ENCODE results near the gene RNF10.
"Not testable (repeated sequence)": the region's sequence is repeated elsewhere in the genome, so short reads cannot be mapped to it uniquely, and the experiment has no call there.

RNF10 gene

DNA sequence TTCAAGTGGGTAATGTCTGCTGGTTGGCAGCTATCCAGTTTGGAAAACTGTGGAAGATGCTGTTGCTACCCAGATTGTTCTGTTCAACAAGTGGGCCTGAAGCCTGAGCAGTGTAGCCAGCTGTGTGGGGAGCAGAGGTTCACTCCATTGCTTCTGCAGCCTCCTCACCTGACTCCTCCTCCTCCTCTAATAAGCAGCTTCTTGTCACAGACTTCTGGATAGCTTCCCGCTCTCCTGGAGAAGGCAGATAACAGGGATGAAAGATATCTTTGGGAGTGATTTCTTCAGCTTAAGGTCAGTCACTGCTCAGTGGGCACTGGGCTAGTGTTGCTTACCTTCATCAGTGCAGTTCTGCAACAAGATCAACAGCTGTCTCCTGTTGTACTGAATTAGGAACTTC lies 45.0 kb downstream of the RNF10 start:
- no peak for DNase-seq (ENCODE audit: low read depth in 2 of 2)

DNA sequence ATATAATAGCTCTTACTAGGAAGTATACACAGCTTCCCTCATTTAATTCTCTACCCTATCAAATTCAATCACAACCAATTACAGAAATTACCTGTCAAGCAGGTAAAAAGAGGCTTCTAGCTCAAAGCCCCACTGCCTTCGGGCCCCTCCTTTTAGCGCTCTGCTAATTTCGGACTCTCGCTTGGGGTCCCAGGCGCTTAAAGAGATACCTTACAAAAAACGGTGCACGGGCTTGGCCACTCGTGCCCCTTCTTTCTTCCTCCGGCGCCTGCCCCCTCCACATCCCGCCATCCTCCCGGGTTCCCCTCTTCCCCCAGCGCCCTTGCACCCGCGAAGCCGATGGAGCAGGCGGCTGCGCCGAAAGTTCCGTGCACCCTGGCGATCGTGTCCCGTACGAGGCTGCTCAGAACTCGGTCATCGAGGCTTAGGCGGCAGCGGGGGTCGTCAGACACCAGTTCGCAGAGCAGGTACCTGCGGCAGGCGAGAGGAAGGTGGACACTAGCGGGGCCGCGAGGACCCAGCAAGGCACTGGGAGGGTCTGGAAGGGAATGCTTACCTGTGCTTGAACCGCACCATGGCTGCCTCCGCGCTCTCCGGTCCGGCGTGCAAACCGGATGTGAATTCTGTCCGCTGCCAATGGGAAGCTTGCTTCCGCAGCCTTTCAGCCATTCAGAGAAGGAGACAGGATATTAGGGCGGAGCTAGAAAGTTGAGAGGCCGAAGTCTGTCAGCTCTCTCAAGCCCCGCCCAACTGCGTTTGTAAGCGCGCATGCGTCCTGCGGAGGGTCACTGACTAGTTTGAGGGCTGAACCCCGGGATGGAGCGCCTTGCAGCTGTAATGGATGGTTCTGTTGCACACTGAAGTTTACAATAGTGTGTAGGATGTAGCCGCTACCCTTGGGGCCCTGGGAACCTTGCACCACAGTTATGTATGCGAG lies 46.9 kb downstream of the RNF10 start, which contains the start of gene POP5:
TSS of gene POP5 (minus strand) at position 616 of the 937 bp plus-strand sequence. CDS start at position 576, 40 bp downstream.
- DNase-seq (ENCODE audit: low read depth in 2 of 2), result peak; percentile 84 to 88

DNA sequence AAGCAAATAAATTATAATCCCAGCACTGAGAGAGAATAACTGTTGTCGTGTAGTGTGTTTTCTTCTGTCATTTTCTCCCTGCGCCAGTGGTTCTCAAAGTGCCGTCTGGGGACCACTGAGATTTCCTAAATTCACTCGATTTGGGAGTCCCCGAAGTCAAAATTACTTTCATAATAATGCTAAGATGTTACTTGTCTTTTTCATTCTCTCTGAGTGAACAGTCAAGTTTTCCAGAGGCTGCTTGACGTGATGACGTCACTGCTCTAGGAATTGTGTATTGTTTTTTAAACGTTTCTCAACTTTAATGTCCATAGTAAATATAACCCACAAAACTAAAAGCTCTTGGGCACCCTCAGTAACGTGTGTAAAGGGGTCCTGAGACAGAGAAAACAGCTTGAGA lies 47.8 kb downstream of the RNF10 start:
- DNase-seq (ENCODE audit: low read depth in 2 of 2), result no peak

GRCh38 chr12:120583478-120584030 lies 49.4 kb downstream of the RNF10 start:
- DNase-seq (ENCODE audit: low read depth in 2 of 2), result peak; percentile 44 to 67

GRCh38 chr12:120584343-120585149 lies 50.4 kb downstream of the RNF10 start:
- DNase-seq (ENCODE audit: low read depth in 2 of 2), result peak; percentile 12 to 17

GRCh38 chr12:120586206-120586605 lies 52.0 kb downstream of the RNF10 start:
- no peak for DNase-seq (ENCODE audit: low read depth in 2 of 2)

DNA sequence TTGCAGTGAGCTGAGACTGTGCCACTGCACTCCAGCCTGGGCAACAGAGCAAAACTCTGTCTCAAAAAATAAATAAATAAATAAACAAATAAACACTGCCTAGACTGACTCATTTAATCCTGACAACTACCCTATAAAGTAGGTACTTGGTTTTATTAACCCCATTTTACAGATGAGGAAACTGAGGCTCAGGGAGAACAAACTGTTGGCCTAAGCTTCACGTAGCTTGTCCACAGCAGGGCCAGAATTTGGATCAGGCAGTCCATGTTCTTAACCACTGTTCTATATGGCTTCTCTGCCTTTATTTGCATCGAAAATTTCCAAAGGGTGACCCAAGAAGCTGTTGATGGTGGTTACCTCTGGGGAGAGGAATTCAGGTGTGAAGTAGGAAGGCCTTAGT lies 52.7 kb downstream of the RNF10 start:
- DNase-seq (ENCODE audit: low read depth in 2 of 2), result no peak

DNA sequence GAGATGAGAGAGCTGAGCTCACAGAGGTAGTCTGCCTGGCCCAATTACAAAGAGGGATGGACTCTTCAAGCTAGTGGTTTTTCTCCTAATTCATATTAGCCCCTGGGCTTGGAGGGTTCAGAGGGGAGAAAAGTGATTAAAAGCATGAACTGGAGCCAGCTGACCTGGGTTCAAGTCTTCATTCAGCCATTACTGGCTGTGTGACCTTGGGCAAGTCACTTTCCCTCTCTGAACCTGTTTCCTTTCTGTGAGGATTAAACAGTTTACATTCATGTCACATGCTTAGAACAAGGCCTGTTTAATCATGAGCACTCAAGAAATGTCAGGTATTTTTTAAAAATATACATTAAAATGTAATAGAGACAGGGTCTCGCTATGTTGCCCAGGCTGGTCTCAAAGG lies 54.2 kb downstream of the RNF10 start:
- no peak for DNase-seq (ENCODE audit: low read depth in 2 of 2)

- no peak for DNase-seq (ENCODE audit: low read depth in 2 of 2)
Observed at GRCh38 chr12:120588948-120589930, 55.1 kb downstream of the RNF10 start.

DNA sequence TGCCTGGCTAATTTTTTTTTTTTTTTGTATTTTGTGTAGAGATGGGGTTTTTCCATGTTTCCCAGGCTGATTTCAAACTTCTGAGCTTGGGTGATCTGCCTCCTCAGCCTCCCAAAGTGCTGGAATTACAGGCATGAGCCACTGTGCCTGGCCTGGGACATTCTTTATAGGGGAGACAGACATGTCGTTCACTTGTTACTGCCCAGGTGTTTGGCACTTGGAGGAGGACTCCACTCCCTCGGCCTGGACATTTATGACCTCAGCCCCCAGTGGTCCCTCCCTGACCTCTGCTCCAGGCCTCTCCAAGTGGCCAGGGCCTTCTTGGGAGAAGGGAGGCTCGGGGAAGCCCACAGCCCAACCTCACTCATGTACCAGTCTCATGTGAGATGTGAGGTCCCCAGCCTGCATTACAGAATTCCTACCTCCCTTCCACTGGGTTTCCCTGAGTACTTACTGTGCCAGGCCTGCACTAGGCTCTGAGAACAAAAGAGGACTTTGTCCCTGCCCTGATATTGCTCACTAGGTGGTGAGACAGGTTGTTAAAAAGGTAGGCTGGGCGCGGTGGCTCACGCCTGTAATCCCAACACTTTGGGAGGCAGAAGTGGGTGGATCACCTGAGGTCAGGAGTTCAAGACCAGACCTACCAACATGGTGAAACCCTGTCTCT lies 56.7 kb downstream of the RNF10 start:
- no peak for DNase-seq (ENCODE audit: low read depth in 2 of 2)

DNA sequence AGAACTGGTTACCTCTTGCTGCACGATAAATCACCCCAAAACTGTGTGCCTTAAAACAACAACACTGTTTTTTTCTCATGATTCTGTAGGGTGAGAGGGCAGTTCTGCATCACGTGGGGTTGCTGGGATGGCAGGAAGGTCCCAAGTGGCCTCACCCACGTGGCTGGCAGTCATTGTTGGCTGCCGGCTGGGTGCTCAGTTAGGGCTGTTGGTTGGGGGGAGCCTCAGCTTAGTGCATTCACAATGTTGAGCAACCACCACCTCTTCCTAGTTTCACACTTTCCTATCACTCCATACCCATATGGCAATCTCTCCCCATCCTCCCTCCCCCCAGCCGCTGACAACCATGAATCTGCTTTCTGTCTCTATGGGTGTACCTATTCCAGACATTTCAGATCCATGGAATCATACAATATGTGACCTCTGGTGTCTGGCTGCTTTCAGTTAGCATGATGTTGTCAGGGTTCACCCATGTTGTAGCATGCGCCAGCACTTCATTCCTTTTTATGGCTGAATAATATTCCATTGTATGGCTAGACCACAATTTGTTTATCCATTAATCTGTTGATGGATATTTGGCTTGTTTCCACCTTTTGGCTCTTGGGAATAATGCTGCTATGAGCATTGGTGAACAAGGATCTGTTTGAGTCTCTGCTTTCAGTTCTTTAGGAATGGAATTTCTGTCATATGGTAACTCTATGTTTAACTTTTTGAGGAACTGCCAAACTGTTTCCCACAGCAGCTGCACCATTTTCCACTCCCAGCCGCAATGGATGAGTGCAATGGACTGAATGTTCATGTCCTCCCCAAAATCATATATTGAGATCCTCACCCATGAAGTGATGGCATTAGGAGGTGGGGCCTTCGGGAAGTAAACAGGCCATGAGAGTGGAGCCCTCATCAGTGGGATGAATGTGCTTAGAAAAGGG lies 58.2 kb downstream of the RNF10 start:
- no peak for DNase-seq (ENCODE audit: low read depth in 2 of 2)

DNA sequence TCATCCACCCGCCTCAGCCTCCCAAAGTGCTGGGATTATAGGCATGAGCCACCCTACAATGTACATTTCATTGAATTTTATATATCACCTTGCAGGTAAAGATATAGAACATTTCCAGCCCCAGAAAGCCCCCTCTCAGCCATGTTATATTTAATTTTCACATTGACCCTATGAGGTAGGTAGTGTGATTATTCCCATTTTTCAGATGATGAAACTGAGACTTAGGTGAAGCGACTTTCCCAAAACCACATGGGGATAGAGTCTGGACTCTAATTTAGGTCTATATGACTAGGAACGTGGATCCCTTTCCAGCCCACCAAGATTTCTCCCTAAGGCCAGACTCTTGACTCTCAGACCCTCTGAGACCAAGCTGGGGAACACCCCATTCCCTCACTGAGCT lies 62.7 kb downstream of the RNF10 start:
- DNase-seq (ENCODE audit: low read depth in 2 of 2), result no peak

- DNase-seq (ENCODE audit: low read depth in 2 of 2), result no peak
Observed at GRCh38 chr12:120597861-120598260, 63.7 kb downstream of the RNF10 start.

DNA sequence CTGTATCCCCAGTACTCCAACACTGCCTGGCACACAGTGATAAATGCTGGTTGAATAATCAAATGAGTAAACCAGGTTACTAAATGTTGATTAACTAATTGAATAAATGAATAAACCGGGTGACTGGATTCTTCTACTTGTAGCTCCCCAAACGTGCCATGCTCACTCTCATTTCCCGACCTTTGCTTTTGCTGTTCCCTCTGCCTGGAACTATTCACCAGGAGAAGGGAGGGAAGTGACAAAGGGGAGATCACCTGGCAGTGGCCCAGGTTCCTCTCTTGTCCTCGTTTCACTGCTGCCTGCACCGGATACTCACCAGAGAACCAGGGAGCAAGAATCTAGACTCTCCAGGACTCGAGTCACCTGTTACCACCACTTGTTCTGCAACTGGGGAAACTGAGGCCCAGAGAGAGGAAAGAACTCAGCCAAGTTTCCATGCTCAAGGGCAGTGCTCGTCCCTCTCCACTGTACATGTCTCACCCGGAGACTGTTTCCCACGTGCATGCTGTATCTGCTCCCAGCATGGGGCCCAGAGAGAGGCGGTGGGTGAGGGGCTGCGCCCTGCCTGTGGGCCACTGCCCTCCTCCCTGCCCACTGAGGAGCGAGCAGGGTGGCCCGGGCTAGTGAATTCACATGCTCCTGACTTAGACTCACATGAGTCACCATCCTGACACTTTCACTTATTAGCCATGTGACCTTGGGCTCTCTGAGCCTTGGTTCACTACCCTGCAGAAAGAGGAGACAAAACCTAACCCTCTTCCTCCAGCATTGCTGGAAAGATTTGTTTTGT lies 64.7 kb downstream of the RNF10 start:
- no peak for DNase-seq (ENCODE audit: low read depth in 2 of 2)

DNA sequence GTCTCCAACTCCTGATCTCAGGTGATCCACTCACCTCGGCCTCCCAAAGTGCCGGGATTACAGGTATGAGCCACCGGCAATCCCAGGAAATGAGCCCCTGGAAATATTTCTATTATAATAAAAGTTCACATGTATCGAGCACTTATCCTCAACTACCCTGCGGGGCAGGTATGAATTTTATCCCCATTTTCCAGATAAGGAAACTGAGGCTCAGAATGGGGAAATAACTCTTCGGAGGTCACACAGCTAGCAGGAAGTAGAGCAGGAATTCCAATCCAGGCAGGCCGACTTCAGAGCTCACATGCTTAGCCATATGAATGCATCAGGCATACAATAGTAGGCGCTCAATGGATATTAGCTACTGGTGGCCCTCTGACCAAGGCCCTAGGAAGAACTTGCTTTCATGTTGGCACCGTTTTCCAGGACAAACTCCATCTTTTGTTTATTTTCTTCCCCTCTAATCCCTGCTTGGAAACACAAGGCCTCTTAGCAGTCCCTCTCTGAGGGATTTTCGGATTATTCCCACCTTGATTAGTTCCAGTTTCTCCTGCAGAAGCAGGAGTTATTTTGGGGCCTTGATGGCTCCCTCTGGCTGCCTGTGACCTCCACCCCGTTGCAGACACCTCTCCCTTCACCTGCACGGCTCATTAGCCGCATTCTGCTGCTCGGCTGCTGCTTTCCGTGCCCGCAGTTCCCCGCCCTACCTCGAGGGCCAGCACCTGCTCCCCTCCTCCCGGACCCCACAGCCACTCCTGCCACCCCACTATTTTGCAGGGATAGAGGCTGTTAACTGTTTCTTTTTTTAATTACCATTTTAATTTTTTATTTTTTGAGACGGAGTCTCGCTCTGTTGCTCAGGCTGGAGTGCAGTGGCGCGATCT lies 65.8 kb downstream of the RNF10 start:
- DNase-seq (ENCODE audit: low read depth in 2 of 2), result no peak

GRCh38 chr12:120602416-120602815 lies 68.3 kb downstream of the RNF10 start:
- DNase-seq (ENCODE audit: low read depth in 2 of 2), result not testable (repeated sequence)

DNA sequence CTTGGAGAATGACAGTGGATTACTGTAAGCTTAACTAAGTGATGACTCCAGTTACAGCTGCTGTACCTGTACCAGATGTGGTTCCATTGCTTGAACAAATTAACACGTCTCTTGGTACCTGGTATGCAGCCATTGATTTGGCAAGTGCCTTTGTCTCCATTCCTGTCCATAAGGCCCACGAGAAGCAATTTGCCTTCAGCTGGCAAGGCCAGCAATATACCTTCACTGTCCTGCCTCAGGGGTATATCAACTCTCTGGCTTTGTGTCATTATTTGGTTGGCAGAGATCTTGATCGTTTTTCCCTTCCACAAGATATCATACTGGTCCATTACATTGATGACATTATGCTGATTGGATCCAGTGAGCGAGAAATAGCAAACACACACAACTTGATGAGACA lies 76.4 kb downstream of the RNF10 start:
- no peak for DNase-seq (ENCODE audit: low read depth in 2 of 2)

GRCh38 chr12:120611534-120611933 lies 77.4 kb downstream of the RNF10 start:
- DNase-seq (ENCODE audit: low read depth in 2 of 2), result not testable (repeated sequence)

All from stimulated activated CD8-positive, alpha-beta memory T cell treated with anti-CD3 and anti-CD28 coated beads, Interleukin-15, amount 100 ng/mL, for 4 hours (primary cell).